Measurements from ENCODE around the gene ACD.
A peak's percentile ranks its signal among the peaks of the same experiment; 100 is the strongest.

The ACD gene

DNA sequence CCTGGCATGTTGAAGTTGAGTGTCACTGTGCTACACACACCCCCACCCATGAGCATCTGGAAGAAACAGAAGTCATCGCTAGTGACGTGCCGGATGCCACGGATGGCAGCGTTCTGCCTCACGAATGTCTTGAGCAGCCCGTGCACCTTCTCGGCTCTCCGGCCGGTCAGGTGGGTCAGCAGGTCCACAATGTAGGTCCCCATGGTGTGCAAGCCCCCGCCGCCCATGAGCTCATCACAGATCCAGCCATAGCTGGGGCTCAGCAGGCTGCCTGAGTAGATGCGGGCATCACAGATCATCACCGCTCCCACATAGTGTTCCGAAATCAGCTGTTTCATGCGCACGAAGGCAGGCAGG, 15.5 kb upstream of the ACD start:
- DNase-seq, result no peak

DNA sequence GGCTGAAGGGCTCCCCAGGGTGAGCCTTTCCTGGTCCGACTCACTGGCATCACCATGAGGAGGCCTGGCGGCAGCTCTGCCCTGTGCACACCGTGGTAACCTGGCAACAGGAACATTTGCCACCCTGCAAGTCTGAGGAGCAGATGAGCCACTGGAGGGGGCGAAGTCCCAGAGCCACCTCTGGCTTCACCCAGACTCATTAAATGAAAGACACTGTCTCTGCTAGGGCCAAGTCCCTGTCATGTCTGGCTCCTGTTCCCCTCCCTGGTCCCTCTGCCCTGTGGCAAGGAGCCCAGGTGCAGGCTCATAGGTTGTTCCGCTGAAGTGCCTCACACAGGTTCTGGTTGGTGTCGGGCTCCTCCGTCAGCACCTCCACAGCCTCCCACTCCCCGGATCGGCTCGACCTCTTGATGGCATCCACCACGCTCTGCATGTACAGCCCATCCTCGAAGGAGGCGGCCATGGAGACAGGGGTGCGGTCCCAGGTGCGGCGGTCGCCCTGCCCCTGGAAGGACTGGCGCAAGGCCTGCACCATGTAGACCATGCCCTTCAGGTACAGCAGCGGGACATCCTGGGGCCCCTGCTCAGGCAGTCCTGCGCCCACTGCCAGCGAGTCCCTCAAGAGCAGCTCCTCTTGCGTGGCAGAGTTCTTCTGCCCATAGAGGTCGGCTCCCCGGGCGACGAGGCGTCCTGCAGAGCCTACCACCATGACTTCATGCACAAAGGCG, 15.0 kb upstream of the ACD start:
- no peak for DNase-seq

DNA sequence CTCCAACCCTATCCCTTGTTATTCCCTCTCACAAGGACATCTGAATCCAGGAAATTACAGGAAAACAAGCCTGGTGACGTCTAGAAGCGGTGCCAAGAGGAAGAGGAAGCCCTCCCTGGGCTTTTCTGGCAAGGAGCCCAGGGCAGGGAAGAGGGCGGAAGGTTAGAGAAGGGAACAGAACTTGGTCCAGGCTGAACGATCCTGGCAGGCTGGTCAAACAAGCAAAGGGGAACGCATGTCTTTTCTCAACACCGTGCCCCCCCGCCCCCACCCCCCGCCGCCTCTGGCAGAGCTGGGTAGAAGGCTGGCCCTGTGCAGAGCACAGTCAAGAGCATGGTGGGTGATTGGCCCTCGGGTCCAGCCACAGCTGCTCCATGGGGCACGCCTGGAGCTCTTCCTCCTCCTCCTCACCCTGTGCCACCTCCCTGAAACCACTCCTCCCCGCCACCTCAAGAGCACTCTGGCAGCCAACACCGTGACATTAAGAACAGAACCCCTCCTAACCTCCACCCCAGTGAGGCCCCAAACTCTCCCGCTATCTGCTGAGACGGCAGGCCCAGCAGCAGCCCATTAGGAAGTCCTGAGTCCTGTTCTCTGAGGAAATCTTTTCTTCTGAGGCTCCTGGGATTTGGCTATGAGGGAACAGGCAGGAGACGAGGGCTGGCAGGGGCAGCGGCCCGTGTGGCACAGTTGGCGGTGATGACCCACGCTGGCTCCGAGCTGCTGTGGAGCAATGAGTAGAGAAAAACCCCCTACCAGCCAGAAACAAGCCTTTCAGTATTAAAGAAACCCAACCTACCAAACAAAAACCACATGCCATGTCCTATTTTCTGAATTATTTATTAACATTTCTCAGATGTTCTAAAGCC, 13.9 kb upstream of the ACD start:
- DNase-seq, result peak; percentile 79 to 90 (median 80)

DNA sequence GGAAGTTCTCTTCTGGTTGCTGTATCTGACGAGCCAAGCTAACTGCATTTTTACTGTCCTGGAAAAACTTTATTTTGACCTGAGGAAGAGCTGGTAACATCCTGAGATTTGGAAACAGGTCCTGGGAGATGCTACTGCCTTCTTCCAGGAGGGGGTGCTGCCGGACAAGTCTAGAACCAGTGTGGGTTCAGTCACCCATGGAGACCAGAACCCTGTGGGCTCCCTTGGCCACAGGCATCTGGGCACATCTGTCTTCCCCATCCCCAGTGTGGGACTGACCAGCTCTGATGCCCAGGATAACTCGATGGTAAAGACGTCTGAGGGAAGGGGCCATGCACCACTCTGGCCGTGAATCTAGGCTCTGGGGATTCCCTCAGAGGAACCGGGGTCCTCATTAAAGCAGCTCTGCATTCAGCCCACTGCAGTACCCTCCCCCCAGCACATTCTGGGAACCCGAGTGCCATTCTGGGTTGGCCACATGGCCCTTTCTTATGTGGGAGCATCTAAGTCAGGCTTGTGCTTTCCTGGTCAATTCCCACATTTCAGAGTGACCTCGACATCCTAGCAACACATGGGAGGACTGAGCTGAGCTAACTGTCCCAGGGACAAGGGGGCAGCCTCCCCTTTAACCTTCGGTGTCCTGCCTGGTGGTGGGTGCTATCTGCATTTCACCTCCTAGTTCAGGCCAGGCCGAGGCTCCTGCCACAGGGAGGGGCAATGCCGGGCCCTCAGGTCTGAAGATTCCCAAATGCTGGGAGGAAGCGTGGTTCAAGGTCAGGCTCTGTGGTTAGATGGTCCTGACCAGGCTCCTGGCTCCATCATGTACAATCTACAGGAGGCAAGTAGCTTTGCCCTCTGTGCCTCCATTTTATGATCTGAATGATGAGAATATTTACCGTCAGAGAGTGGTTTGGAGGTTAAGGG, 12.9 kb upstream of the ACD start:
- peak; percentile 71 to 88 (median 82) for DNase-seq

DNA sequence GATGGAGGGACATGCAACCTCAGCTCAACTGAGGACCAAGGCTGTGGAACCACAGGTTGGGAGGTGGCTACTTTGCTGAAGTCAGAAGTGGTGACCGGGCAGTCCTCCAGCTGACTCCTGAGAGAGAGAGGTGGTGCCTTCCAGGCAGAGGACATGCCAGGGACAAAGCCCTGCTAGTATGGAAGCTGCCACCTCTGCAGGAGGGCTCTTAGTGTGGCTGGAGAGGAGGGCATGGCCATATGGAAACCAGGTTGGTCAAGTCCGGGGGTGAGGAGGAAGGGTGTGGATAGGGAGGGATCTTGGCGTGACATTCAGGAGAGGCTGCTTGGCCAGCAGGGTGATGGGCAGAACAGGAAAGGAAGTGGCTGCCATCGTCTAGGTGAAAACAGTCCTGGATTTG, 12.2 kb upstream of the ACD start:
- DNase-seq, result no peak

DNA sequence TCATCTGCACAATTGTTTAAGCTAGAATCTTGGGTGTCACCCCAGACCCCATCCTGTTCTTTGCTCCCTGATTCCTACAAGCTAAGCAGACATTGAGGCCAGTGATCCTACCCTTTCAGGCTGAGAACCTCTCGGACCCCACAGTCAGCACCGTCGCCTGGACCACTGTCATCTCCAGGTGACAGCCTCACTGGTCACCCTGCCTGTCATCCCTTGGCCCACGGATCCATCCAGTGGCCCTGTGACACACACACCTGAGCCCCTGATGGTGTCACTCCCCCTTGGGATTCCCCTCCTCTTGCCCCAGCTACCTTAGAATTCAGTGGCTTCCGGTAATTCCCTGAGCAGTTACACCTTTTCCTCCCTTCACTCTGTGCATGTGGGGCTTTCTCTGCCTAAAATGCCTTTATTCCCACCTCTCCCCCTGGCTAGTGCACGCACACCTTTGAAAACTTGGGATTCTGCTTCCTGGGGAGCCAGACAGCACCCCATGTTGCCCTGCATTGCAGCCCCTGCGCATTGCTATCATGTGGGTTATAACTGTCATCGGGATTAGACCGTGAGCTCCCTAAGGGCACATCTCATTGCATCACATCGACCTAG, 9.5 kb upstream of the ACD start:
- no peak for DNase-seq

- peak; percentile 34 to 50 (median 35) for DNase-seq
Measured at GRCh38 chr16:67668495-67669157, 8.6 kb upstream of the ACD start.

- peak; percentile 90 to 93 (median 92) for DNase-seq
Measured at GRCh38 chr16:67667817-67668494, 7.9 kb upstream of the ACD start.

- no peak for DNase-seq
Measured at GRCh38 chr16:67667453-67667816, 7.4 kb upstream of the ACD start.

GRCh38 chr16:67666559-67667452, 6.7 kb upstream of the ACD start, which contains the start of the genes C16orf86 and ENKD1:
C16orf86 (plus strand) TSS chr16:67666814; CDS start chr16:67666971, 157 bp downstream.
ENKD1 (minus strand) TSS chr16:67666750; CDS start chr16:67666442, 308 bp downstream.
- DNase-seq, result peak; percentile 87 to 94 (median 91)

DNA sequence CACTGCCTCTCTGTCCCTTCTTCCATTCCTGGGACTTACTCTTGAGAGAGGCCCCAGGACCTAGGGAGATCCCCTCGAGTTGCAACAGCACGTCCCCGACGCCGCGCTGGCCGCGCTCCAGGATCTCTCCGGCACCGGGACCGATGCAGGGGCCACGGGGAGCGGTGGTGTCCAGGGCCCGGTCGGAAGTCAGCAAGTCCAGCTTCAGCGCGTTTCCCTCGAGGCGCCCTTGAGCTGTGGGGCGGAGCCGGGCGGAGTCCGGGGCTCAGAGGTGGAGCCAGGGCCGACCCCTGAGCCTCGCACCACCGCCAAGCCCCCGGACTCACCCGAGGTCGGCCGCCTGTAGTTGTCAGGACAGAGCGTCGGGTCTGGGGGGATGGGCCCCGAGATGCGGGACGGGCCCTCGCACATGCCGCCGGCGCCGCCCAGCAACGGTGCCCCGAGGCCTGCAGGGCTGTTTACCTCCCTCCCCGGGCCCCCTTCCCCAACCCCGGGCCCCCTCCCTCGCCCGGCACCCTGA, 6.0 kb upstream of the ACD start:
- DNase-seq, result peak; percentile 31 to 67 (median 41)

GRCh38 chr16:67665598-67665997, 5.5 kb upstream of the ACD start:
- no peak for DNase-seq

- DNase-seq, result no peak
Measured at GRCh38 chr16:67664871-67665270, 4.8 kb upstream of the ACD start.

DNA sequence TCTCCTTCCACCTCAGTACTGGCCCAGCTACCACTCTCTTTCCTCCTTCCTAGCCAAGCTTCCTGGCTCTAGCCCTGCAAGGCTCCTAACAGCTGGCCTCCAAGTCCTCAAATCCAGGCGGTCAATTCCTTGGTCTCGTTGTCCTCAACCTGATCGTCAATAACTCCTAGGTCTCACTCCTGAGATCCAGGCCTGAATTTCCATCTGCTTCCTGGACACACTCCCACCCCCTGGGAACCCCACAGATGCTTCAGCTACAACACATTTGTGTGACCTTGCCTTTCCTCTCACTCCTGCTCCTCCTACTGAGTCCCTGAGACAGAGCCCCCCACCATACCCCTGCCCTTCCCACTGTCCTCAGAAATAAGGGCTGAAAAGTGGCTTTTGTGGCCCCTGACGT, 4.2 kb upstream of the ACD start:
- no peak for DNase-seq

DNA sequence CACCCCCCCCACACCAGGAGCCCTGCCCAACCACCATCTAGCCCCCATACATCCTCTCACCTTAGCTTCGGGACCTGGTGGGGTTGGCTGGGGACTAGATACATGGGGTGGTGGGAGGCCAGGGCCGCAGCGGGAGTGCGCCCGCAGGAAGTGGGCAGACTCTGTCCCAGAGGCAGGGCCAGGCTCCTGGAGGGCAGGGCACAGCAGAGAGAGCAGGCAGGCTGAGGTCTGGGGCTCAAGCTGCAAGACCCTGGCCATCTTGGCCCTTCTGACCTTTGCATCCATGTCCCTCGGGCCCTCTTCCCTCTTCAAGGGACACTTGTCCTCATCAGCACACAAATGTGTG, 3.8 kb upstream of the ACD start:
- no peak for DNase-seq

- DNase-seq, result peak; percentile 56 to 75 (median 58)
Measured at GRCh38 chr16:67663151-67663876, 3.3 kb upstream of the ACD start.

- no peak for DNase-seq
Measured at GRCh38 chr16:67662653-67663010, 2.6 kb upstream of the ACD start.

GRCh38 chr16:67661886-67662652, 2.0 kb upstream of the ACD start:
- DNase-seq, result no peak

Data from suppressor macrophage treated with lipopolysaccharide for 1 hour (primary cell).